ENCODE results near the gene PRKCZ.

Gene PRKCZ

GRCh38 chr1:2182376-2182775 lies 132.2 kb downstream of the PRKCZ start:
- Histone ChIP-seq H3K9me3 (ENCODE audit: control insufficient read depth, low read length) (no peaks in the 10 kb centered on the region), H3K4me3 (ENCODE audit: low read length) (no peak overlapping the region), H3K4me1 (ENCODE audit: control insufficient read depth, insufficient read depth, low read length) (no peaks in the 10 kb centered on the region), H3K9ac (ENCODE audit: low read length) (no peak overlapping the region), H3K36me3 (ENCODE audit: control insufficient read depth, insufficient read depth, low read length) (no peaks in the 10 kb centered on the region), H3K27me3 (ENCODE audit: control insufficient read depth, insufficient read depth, low read length) (no peaks in the 10 kb centered on the region)

- H3K36me3 ChIP-seq (ENCODE audit: control insufficient read depth, insufficient read depth, low read length) = no peaks in the 10 kb centered on the region
- H3K9me3 ChIP-seq (ENCODE audit: control insufficient read depth, low read length) = no peaks in the 10 kb centered on the region
- peaks cover 6% of the 10 kb centered on the region for H3K4me1 ChIP-seq (ENCODE audit: control insufficient read depth, insufficient read depth, low read length)
Observed at GRCh38 chr1:2183937-2184334, 133.7 kb downstream of the PRKCZ start.

GRCh38 chr1:2184531-2184930 lies 134.3 kb downstream of the PRKCZ start:
- no peaks in the 10 kb centered on the region for H3K27me3 ChIP-seq (ENCODE audit: control insufficient read depth, insufficient read depth, low read length)
- peaks cover 6% of the 10 kb centered on the region for H3K4me1 ChIP-seq (ENCODE audit: control insufficient read depth, insufficient read depth, low read length)
- no peak overlapping the region for H3K4me3 ChIP-seq (ENCODE audit: low read length)
- no peak overlapping the region for H3K9ac ChIP-seq (ENCODE audit: low read length)
- no peaks in the 10 kb centered on the region for H3K9me3 ChIP-seq (ENCODE audit: control insufficient read depth, low read length)
- H3K36me3 ChIP-seq (ENCODE audit: control insufficient read depth, insufficient read depth, low read length) = no peaks in the 10 kb centered on the region

More at GRCh38 chr1:2183937-2184334, 133.7 kb downstream of the PRKCZ start:
- H3K9ac ChIP-seq (ENCODE audit: low read length) = no peak overlapping the region
- H3K27me3 ChIP-seq (ENCODE audit: control insufficient read depth, insufficient read depth, low read length) = no peaks in the 10 kb centered on the region
- H3K4me3 ChIP-seq (ENCODE audit: low read length) = no peak overlapping the region

- Histone ChIP-seq H3K36me3 (ENCODE audit: control insufficient read depth, insufficient read depth, low read length) (no peaks in the 10 kb centered on the region), H3K27me3 (ENCODE audit: control insufficient read depth, insufficient read depth, low read length) (no peaks in the 10 kb centered on the region), H3K4me3 (ENCODE audit: low read length) (no peak overlapping the region), H3K4me1 (ENCODE audit: control insufficient read depth, insufficient read depth, low read length) (peaks cover 10% of the 10 kb centered on the region), H3K9ac (ENCODE audit: low read length) (no peak overlapping the region), H3K9me3 (ENCODE audit: control insufficient read depth, low read length) (no peaks in the 10 kb centered on the region)
Observed at GRCh38 chr1:2184934-2185333, 134.7 kb downstream of the PRKCZ start.

- no peaks in the 10 kb centered on the region for H3K36me3 ChIP-seq (ENCODE audit: control insufficient read depth, insufficient read depth, low read length)
- peaks cover 22% of the 10 kb centered on the region for H3K4me1 ChIP-seq (ENCODE audit: control insufficient read depth, insufficient read depth, low read length)
- H3K27me3 ChIP-seq (ENCODE audit: control insufficient read depth, insufficient read depth, low read length) = no peaks in the 10 kb centered on the region
- H3K9ac ChIP-seq (ENCODE audit: low read length) = no peak overlapping the region
- H3K9me3 ChIP-seq (ENCODE audit: control insufficient read depth, low read length) = no peaks in the 10 kb centered on the region
- H3K4me3 ChIP-seq (ENCODE audit: low read length) = no peak overlapping the region
Observed at GRCh38 chr1:2185880-2186855, 136.0 kb downstream of the PRKCZ start.

GRCh38 chr1:2186901-2187300 lies 136.7 kb downstream of the PRKCZ start:
- Histone ChIP-seq H3K27me3 (ENCODE audit: control insufficient read depth, insufficient read depth, low read length) (no peaks in the 10 kb centered on the region), H3K9ac (ENCODE audit: low read length) (no peak overlapping the region), H3K4me3 (ENCODE audit: low read length) (no peak overlapping the region), H3K36me3 (ENCODE audit: control insufficient read depth, insufficient read depth, low read length) (no peaks in the 10 kb centered on the region), H3K9me3 (ENCODE audit: control insufficient read depth, low read length) (no peaks in the 10 kb centered on the region), H3K4me1 (ENCODE audit: control insufficient read depth, insufficient read depth, low read length) (peaks cover 22% of the 10 kb centered on the region)

- H3K4me1 ChIP-seq (ENCODE audit: control insufficient read depth, insufficient read depth, low read length) = peaks cover 28% of the 10 kb centered on the region
- H3K9ac ChIP-seq (ENCODE audit: low read length) = no peak overlapping the region
- no peaks in the 10 kb centered on the region for H3K27me3 ChIP-seq (ENCODE audit: control insufficient read depth, insufficient read depth, low read length)
- H3K4me3 ChIP-seq (ENCODE audit: low read length) = no peak overlapping the region
- no peaks in the 10 kb centered on the region for H3K36me3 ChIP-seq (ENCODE audit: control insufficient read depth, insufficient read depth, low read length)
- no peaks in the 10 kb centered on the region for H3K9me3 ChIP-seq (ENCODE audit: control insufficient read depth, low read length)
Observed at GRCh38 chr1:2187619-2188018, 137.4 kb downstream of the PRKCZ start.

GRCh38 chr1:2188336-2188735 lies 138.1 kb downstream of the PRKCZ start:
- no peaks in the 10 kb centered on the region for H3K27me3 ChIP-seq (ENCODE audit: control insufficient read depth, insufficient read depth, low read length)
- H3K9ac ChIP-seq (ENCODE audit: low read length) = no peak overlapping the region
- no peaks in the 10 kb centered on the region for H3K36me3 ChIP-seq (ENCODE audit: control insufficient read depth, insufficient read depth, low read length)
- peaks cover 34% of the 10 kb centered on the region for H3K4me1 ChIP-seq (ENCODE audit: control insufficient read depth, insufficient read depth, low read length)
- H3K4me3 ChIP-seq (ENCODE audit: low read length) = no peak overlapping the region
- no peaks in the 10 kb centered on the region for H3K9me3 ChIP-seq (ENCODE audit: control insufficient read depth, low read length)

GRCh38 chr1:2189459-2190425 lies 139.5 kb downstream of the PRKCZ start:
- peak overlapping the region; percentile 66 for H3K9ac ChIP-seq (ENCODE audit: low read length)
- no peaks in the 10 kb centered on the region for H3K9me3 ChIP-seq (ENCODE audit: control insufficient read depth, low read length)
- H3K36me3 ChIP-seq (ENCODE audit: control insufficient read depth, insufficient read depth, low read length) = no peaks in the 10 kb centered on the region
- H3K27me3 ChIP-seq (ENCODE audit: control insufficient read depth, insufficient read depth, low read length) = no peaks in the 10 kb centered on the region
- H3K4me1 ChIP-seq (ENCODE audit: control insufficient read depth, insufficient read depth, low read length) = peaks cover 41% of the 10 kb centered on the region
- H3K4me3 ChIP-seq (ENCODE audit: low read length) = peak overlapping the region; percentile 63

GRCh38 chr1:2190491-2190976 lies 140.3 kb downstream of the PRKCZ start:
- H3K9me3 ChIP-seq (ENCODE audit: control insufficient read depth, low read length) = no peaks in the 10 kb centered on the region
- peaks cover 46% of the 10 kb centered on the region for H3K4me1 ChIP-seq (ENCODE audit: control insufficient read depth, insufficient read depth, low read length)
- H3K4me3 ChIP-seq (ENCODE audit: low read length) = peak overlapping the region; percentile 63
- peak overlapping the region; percentile 66 for H3K9ac ChIP-seq (ENCODE audit: low read length)
- H3K27me3 ChIP-seq (ENCODE audit: control insufficient read depth, insufficient read depth, low read length) = no peaks in the 10 kb centered on the region
- H3K36me3 ChIP-seq (ENCODE audit: control insufficient read depth, insufficient read depth, low read length) = no peaks in the 10 kb centered on the region

- Histone ChIP-seq H3K4me1 (ENCODE audit: control insufficient read depth, insufficient read depth, low read length) (peaks cover 56% of the 10 kb centered on the region), H3K9ac (ENCODE audit: low read length) (no peak overlapping the region), H3K27me3 (ENCODE audit: control insufficient read depth, insufficient read depth, low read length) (no peaks in the 10 kb centered on the region), H3K9me3 (ENCODE audit: control insufficient read depth, low read length) (no peaks in the 10 kb centered on the region), H3K4me3 (ENCODE audit: low read length) (no peak overlapping the region), H3K36me3 (ENCODE audit: control insufficient read depth, insufficient read depth, low read length) (no peaks in the 10 kb centered on the region)
Observed at GRCh38 chr1:2192031-2192995, 142.1 kb downstream of the PRKCZ start.
